ENCODE results near the gene SORCS2. TPM values are rescaled to one million over a fixed set of nuclear protein-coding genes. Genes with fewer than 3 reads are reported as not detected.
A peak's percentile ranks its signal among the peaks of the same experiment; 100 is the strongest.

SORCS2 gene
- total RNA-seq, 6 donors from 2014 or later: 2.2 to 28.3 (median 7.2) TPM

DNA sequence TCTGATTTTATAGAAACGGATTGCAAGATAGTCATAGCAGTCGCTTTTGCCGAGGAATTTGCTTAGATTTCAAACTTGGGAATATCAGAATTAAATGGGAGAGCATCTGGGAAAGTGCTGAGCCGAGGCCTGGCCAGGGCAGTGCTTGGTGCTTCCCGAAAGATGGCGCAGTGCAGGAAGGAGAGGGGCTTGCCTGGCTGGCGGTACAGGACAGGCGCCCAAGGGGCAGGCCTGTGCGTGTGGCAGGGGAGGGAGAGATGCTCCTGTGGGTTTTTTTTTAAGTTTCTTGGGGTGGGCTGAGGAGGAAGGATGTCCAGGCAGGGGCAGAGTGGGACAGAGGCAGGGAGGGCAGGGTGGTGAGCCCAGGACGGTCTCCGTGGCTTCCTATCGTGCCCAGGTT is 506.2 kb downstream of the SORCS2 start:
- WGBS, 2 donors: 74 to 75% methylated on average over 12 of the region's 12 CpGs
- peak in 1 of 2 donors; percentile 22 for ATAC-seq (ENCODE audit: low FRiP score in 2 of 2)
- Histone ChIP-seq H3K4me3 (no peak overlapping the region), H3K36me3 (no peaks in the 10 kb centered on the region), H3K9me3 (no peaks in the 10 kb centered on the region), H3K27ac (no peak overlapping the region), H3K4me1 (no peaks in the 10 kb centered on the region), H3K27me3 (no peaks in the 10 kb centered on the region)
- DNase-seq: peak in 1 of 2 donors; percentile 39
- TF ChIP-seq POLR2A (IDR thresholded peaks at IDR 0.05) (no peak), POLR2AphosphoS5 (IDR thresholded peaks at IDR 0.05) (no peak), EP300 (IDR thresholded peaks at IDR 0.05) (no peak)
- TF ChIP-seq, protein P1, sequence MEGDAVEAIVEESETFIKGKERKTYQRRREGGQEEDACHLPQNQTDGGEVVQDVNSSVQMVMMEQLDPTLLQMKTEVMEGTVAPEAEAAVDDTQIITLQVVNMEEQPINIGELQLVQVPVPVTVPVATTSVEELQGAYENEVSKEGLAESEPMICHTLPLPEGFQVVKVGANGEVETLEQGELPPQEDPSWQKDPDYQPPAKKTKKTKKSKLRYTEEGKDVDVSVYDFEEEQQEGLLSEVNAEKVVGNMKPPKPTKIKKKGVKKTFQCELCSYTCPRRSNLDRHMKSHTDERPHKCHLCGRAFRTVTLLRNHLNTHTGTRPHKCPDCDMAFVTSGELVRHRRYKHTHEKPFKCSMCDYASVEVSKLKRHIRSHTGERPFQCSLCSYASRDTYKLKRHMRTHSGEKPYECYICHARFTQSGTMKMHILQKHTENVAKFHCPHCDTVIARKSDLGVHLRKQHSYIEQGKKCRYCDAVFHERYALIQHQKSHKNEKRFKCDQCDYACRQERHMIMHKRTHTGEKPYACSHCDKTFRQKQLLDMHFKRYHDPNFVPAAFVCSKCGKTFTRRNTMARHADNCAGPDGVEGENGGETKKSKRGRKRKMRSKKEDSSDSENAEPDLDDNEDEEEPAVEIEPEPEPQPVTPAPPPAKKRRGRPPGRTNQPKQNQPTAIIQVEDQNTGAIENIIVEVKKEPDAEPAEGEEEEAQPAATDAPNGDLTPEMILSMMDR (IDR thresholded peaks at IDR 0.05): no peak

DNA sequence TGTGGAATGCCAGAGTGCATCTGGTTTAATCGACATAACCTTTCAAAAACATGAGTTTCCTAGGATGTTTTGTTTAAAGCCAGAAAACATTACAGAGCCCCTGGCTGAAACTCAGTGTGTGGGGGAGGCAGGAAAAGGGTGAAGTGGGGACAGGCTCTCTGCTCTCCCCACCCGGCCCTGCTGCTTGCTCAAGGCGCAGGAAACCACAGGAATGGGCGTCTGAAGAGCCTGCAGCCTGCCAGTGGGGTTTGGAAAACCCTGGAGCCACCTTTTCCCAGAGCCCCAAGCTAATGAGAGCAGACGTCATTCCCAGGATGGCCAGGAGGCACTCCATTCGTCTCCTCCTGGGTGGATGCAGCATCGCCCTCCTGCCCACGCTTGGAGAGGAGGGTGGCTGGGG is 506.7 kb downstream of the SORCS2 start:
- no peaks in the 10 kb centered on the region for H3K4me1 ChIP-seq
- H3K36me3 ChIP-seq: no peaks in the 10 kb centered on the region
- TF ChIP-seq POLR2AphosphoS5 (IDR thresholded peaks at IDR 0.05): no peak
- TF ChIP-seq, protein P1 (IDR thresholded peaks at IDR 0.05): no peak
- no peak for TF ChIP-seq POLR2A (IDR thresholded peaks at IDR 0.05)
- no peak for TF ChIP-seq EP300 (IDR thresholded peaks at IDR 0.05)
- H3K27ac ChIP-seq: no peak overlapping the region
- H3K27me3 ChIP-seq: no peaks in the 10 kb centered on the region
- peak in 1 of 2 donors; percentile 29 for DNase-seq
- H3K9me3 ChIP-seq: no peaks in the 10 kb centered on the region
- H3K4me3 ChIP-seq: no peak overlapping the region
- ATAC-seq (ENCODE audit: low FRiP score in 2 of 2): peak in 1 of 2 donors; percentile 65
- WGBS, 2 donors: 25 to 67% methylated on average over 2 to 8 of the region's 8 CpGs

DNA sequence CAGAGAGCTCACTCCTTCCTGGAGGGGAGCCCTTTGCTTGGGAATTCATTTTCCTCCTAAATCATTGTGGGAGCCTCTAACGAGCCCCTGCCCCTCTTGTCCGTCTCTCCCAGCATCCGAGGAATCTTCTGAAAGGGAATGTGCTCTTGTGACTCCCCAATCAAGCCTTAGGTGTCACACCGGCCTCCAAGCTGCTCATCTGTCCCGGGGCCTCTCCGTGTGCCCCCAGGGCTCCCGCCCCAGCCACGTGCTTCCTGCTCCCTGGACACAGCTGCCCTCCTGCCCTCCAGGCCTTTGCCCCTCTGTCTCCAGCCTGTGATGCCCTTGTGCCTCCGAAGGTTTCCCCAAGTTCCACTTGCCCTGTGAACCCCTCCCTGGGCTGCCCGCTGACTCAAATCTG is 507.5 kb downstream of the SORCS2 start:
- 80 to 83% methylated on average over 10 of the region's 10 CpGs for WGBS, 2 donors

DNA sequence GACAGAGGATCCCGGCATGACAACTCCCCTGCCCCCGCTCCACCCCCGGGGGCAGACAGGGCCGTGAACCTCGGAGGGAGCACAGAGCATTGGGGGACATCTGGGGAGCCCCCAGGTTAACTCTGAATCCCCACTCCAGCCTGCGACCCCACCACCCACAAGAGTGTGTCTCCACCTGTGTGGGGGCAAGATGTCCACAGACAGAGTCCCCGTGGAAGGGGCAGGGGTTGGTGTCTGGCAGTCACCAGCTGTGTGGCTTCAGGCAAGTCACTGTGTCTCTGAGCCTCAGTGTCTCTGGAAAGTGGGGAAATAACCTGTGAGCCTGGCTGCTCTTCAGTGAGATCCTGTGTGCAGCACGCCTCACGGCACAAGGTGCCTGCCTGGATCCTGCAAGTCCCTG is 508.3 kb downstream of the SORCS2 start:
- TF ChIP-seq POLR2AphosphoS5 (IDR thresholded peaks at IDR 0.05) (no peak), EP300 (IDR thresholded peaks at IDR 0.05) (no peak)

More for the DNA sequence above, 507.5 kb downstream of the SORCS2 start:
- no peak overlapping the region for H3K4me3 ChIP-seq
- H3K4me1 ChIP-seq: no peaks in the 10 kb centered on the region
- no peaks in the 10 kb centered on the region for H3K27me3 ChIP-seq
- ATAC-seq (ENCODE audit: low FRiP score in 2 of 2): no peak
- no peaks in the 10 kb centered on the region for H3K9me3 ChIP-seq
- TF ChIP-seq POLR2A (IDR thresholded peaks at IDR 0.05): no peak
- no peak for TF ChIP-seq EP300 (IDR thresholded peaks at IDR 0.05)
- TF ChIP-seq POLR2AphosphoS5 (IDR thresholded peaks at IDR 0.05): no peak
- TF ChIP-seq, protein P1 (IDR thresholded peaks at IDR 0.05): no peak
- no peak for DNase-seq
- no peak overlapping the region for H3K27ac ChIP-seq
- no peaks in the 10 kb centered on the region for H3K36me3 ChIP-seq

DNA sequence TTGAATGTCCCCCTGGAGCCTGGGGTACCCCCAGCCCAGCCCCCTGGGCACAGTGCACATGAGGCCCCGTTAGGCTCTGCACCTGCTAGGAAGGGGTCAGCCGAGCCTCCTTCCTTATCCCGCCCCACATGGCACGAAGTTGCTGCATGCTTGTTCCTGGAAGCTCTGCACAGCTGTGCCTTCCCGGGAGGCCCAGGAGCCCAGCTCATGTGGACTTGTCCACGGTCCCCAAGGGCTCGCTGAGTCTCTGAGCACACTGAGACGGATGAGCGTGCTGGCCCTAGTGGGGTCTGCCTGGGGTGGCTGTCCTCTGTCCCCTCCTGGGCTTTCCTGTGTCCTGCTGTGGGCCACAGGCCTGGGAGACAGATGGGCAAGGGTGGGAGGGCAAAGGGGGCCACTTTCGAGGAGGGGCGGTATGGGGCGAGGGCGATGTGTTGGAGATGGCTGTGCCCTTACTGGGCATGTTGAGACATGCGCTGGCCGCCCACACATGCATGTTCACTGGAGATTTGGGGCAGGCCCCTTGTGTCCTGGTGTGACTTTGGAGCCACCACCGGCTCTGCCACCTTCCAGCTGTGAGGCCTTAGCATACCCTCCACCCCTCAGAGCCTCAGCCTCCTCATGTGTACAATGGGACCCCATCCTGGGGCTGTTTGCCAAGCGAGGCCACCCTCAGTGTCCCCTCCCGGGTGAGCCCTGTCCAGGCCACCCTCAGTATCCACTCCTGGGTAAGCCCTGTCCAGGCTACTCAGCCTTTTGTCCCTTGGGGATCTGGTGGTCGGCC is 509.7 kb downstream of the SORCS2 start:
- no peak overlapping the region for H3K27ac ChIP-seq
- H3K4me3 ChIP-seq: no peak overlapping the region
- H3K9me3 ChIP-seq: no peaks in the 10 kb centered on the region
- ATAC-seq (ENCODE audit: low FRiP score in 2 of 2) (no peak), DNase-seq (no peak)
- WGBS, 2 donors: 78 to 80% methylated on average over 15 to 18 of the region's 19 CpGs
- H3K27me3 ChIP-seq: no peaks in the 10 kb centered on the region
- H3K4me1 ChIP-seq: no peaks in the 10 kb centered on the region
- TF ChIP-seq, protein P1 (IDR thresholded peaks at IDR 0.05): no peak
- TF ChIP-seq EP300 (IDR thresholded peaks at IDR 0.05) (no peak), POLR2AphosphoS5 (IDR thresholded peaks at IDR 0.05) (no peak), POLR2A (IDR thresholded peaks at IDR 0.05) (no peak)
- no peaks in the 10 kb centered on the region for H3K36me3 ChIP-seq

More for the DNA sequence above, 508.3 kb downstream of the SORCS2 start:
- H3K4me3 ChIP-seq: no peak overlapping the region
- no peak for DNase-seq
- no peak overlapping the region for H3K27ac ChIP-seq
- H3K4me1 ChIP-seq: no peaks in the 10 kb centered on the region
- no peaks in the 10 kb centered on the region for H3K9me3 ChIP-seq
- WGBS, 2 donors: 70 to 82% methylated on average over 3 to 9 of the region's 9 CpGs
- no peak for ATAC-seq (ENCODE audit: low FRiP score in 2 of 2)
- H3K36me3 ChIP-seq: no peaks in the 10 kb centered on the region
- H3K27me3 ChIP-seq: no peaks in the 10 kb centered on the region
